Measurements from ENCODE around the gene FAM117A. TPM values are rescaled to one million over a fixed set of nuclear protein-coding genes. Genes with fewer than 3 reads are reported as not detected.

The FAM117A gene
- total RNA-seq, 4 donors from 2014 or later, result 5.6 to 7.5 (median 6.5) TPM

DNA sequence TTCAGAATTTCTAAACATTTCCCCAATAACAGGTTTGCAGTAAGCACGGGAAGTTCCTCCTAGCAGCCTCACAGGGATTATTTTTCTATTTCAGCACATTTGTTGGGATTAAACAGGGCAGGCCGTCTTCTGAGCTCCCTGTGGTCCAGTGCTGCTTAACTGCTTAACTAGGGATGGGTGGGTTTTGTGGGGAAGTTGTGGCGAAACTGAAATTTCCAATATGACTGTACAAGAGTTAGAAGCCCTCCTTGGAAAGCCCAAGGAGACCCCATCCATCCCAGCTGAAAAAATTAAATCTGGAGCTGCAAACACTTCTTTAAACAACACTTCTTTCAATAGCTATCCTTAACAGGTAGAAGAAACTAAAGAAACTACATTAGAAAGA, 22.2 kb downstream of the FAM117A start:
- 24 to 26% methylated on average over 3 of the region's 3 CpGs for WGBS, 2 donors
- TF ChIP-seq, protein P1, sequence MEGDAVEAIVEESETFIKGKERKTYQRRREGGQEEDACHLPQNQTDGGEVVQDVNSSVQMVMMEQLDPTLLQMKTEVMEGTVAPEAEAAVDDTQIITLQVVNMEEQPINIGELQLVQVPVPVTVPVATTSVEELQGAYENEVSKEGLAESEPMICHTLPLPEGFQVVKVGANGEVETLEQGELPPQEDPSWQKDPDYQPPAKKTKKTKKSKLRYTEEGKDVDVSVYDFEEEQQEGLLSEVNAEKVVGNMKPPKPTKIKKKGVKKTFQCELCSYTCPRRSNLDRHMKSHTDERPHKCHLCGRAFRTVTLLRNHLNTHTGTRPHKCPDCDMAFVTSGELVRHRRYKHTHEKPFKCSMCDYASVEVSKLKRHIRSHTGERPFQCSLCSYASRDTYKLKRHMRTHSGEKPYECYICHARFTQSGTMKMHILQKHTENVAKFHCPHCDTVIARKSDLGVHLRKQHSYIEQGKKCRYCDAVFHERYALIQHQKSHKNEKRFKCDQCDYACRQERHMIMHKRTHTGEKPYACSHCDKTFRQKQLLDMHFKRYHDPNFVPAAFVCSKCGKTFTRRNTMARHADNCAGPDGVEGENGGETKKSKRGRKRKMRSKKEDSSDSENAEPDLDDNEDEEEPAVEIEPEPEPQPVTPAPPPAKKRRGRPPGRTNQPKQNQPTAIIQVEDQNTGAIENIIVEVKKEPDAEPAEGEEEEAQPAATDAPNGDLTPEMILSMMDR (IDR thresholded peaks at IDR 0.05), result no peak
- TF ChIP-seq POLR2A (IDR thresholded peaks at IDR 0.05), result no peak
- H3K27ac ChIP-seq, result peak overlapping the region; percentile 57 to 89 (median 86)
- intact Hi-C loops (cut with DNase I), result no loop called here
- no peaks in the 10 kb centered on the region for H3K9me3 ChIP-seq
- DNase-seq, result no peak
- H3K4me3 ChIP-seq, result peak overlapping the region in 1 of 4 donors; percentile 3
- peaks cover 24 to 80% (median 56%) of the 10 kb centered on the region in 3 donors for H3K4me1 ChIP-seq
- H3K36me3 ChIP-seq, result no peaks in the 10 kb centered on the region
- no peaks in the 10 kb centered on the region for H3K27me3 ChIP-seq

GRCh38 chr17:49741009-49741691, 22.8 kb downstream of the FAM117A start:
- H3K4me3 ChIP-seq, result peak overlapping the region in 1 of 4 donors; percentile 4
- 12 to 26% methylated on average over 5 of the region's 5 CpGs for WGBS, 2 donors

GRCh38 chr17:49739641-49740271, 24.2 kb downstream of the FAM117A start:
- peak; percentile 69 for DNase-seq
- Histone ChIP-seq H3K9me3 (no peaks in the 10 kb centered on the region), H3K27me3 (no peaks in the 10 kb centered on the region), H3K27ac (peak overlapping the region; percentile 7 to 89 (median 86)), H3K4me3 (peak overlapping the region in 1 of 4 donors; percentile 4), H3K4me1 (peaks cover 24 to 74% (median 52%) of the 10 kb centered on the region in 3 donors), H3K36me3 (no peaks in the 10 kb centered on the region)
- intact Hi-C loops (cut with DNase I), result no loop called here
- WGBS, 2 donors, result 42 to 64% methylated on average over 4 to 7 of the region's 7 CpGs
- TF ChIP-seq, protein P1 (IDR thresholded peaks at IDR 0.05), result no peak
- peak in 1 of 4 donors; percentile 53 for TF ChIP-seq POLR2A (IDR thresholded peaks at IDR 0.05)

More at GRCh38 chr17:49741009-49741691, 22.8 kb downstream of the FAM117A start:
- peaks cover 24 to 80% (median 56%) of the 10 kb centered on the region in 3 donors for H3K4me1 ChIP-seq
- peak overlapping the region; percentile 57 to 89 (median 86) for H3K27ac ChIP-seq
- intact Hi-C loops (cut with DNase I), result no loop called here
- no peak for DNase-seq
- TF ChIP-seq POLR2A (IDR thresholded peaks at IDR 0.05), result no peak
- TF ChIP-seq, protein P1 (IDR thresholded peaks at IDR 0.05), result no peak
- H3K36me3 ChIP-seq, result no peaks in the 10 kb centered on the region
- no peaks in the 10 kb centered on the region for H3K27me3 ChIP-seq
- H3K9me3 ChIP-seq, result no peaks in the 10 kb centered on the region

DNA sequence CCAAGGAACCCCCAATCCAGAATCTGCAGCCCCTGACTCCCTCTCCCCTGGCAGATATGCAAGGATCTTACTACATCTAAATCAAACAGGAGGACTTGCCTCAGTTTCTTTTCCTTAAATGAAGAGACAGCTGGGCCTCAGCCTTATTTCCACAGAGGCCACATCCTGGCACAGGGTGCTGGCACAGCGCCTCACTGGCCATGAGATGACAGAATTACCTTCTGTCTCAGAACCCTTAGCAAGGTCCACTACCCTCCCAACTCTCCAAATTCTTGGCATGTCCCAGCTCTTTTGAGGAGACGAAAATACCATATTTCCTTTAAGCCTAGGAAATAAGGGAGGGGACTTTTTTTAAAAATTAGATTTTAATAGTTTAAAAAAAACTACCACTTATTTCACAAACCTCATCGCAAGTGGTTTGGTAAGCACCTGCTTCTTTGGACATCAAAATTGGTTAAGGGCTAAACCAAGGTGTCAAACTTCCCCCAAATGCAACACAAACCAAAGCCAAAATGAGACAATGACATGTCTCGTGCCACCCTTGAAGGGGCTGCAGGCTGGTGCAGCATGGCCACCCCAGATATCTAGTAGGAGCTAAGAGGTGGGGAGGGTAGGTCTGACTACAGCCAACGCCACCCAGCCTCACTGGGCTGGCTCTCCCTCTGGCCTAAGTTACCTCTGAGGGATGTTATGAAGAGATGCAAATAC, 25.3 kb downstream of the FAM117A start:
- Histone ChIP-seq H3K27me3 (no peaks in the 10 kb centered on the region), H3K9me3 (no peaks in the 10 kb centered on the region), H3K4me1 (peaks cover 24 to 66% (median 52%) of the 10 kb centered on the region in 3 donors), H3K27ac (peak overlapping the region in 3 of 4 donors; percentile 85 to 89 (median 87)), H3K36me3 (no peaks in the 10 kb centered on the region), H3K4me3 (no peak overlapping the region)
- DNase-seq, result no peak
- intact Hi-C loops (cut with DNase I), result no loop called here
- TF ChIP-seq, protein P1 (IDR thresholded peaks at IDR 0.05), result no peak
- TF ChIP-seq POLR2A (IDR thresholded peaks at IDR 0.05), result no peak
- 77% methylated on average over 5 of the region's 5 CpGs for WGBS, 2 donors
